ENCODE data around the gene OGFOD1. TPM values are rescaled to one million over a fixed set of nuclear protein-coding genes. Genes with fewer than 3 reads are reported as not detected.

The OGFOD1 gene
- total and polyA plus RNA-seq, 9 of the 15 experiments (the other 6 are each of a cell fraction or from before 2014, with no cell fraction given) = 60.4 to 134 (median 85.8) TPM

- TF ChIP-seq TEAD4 (IDR thresholded peaks at IDR 0.05; ENCODE audit: low read length) = peak; percentile 97
- TF ChIP-seq TEAD4 (CRISPR knock-in tag; IDR thresholded peaks at IDR 0.05; ENCODE audit: borderline replicate concordance) = no peak
- no peak for TF ChIP-seq ATF2 (CRISPR knock-in tag; IDR thresholded peaks at IDR 0.05)
- TF ChIP-seq TRIM28 (IDR thresholded peaks at IDR 0.05) = no peak
- TF ChIP-seq ZBTB7A (IDR thresholded peaks at IDR 0.05; ENCODE audit: borderline replicate concordance, control insufficient read depth, low read depth, low read length) = no peak
- no peak for TF ChIP-seq SMAD1 (IDR thresholded peaks at IDR 0.05; ENCODE audit: low read depth, low read length, partially characterized antibody)
- no peak for TF ChIP-seq E2F3 (CRISPR knock-in tag; IDR thresholded peaks at IDR 0.05)
- no peak for TF ChIP-seq TCF15 (CRISPR knock-in tag; IDR thresholded peaks at IDR 0.05)
- no peak for TF ChIP-seq POLR2B (IDR thresholded peaks at IDR 0.05; ENCODE audit: low read depth, partially characterized antibody)
- no peak for TF ChIP-seq ADNP (tag; IDR thresholded peaks at IDR 0.05)
- peak; percentile 89 for TF ChIP-seq SMARCA4 (IDR thresholded peaks at IDR 0.05)
- TF ChIP-seq CBX1 (IDR thresholded peaks at IDR 0.05; ENCODE audit: low read depth) = no peak
- TF ChIP-seq RAD51 (IDR thresholded peaks at IDR 0.05; ENCODE audit: borderline replicate concordance, low read depth) = no peak
- TF ChIP-seq CEBPZ (IDR thresholded peaks at IDR 0.05; ENCODE audit: borderline replicate concordance, low read depth, low read length) = no peak
Measured at GRCh38 chr16:56462064-56462796, 10.9 kb downstream of the OGFOD1 start (continued).
